NCI-H82 treated with DMSO at 0.1 percent for 48 hours (cell line): ENCODE measurements around the gene GRK2.
"Not testable (repeated sequence)": the region's sequence is repeated elsewhere in the genome, so short reads cannot be mapped to it uniquely, and the experiment has no call there.

Experiments used
- DNase-seq: peaks from one replicate; lab custom pipeline; 2025; ENCODE audit not compliant: unreplicated experiment; lab: John Stamatoyannopoulos, UW

Gene GRK2

GRCh38 chr11:67311051-67311555 lies 44.8 kb downstream of the GRK2 start:
- no peak for DNase-seq

- DNase-seq: no peak
Observed at GRCh38 chr11:67311556-67312082, 45.3 kb downstream of the GRK2 start.

GRCh38 chr11:67312187-67313021 lies 46.1 kb downstream of the GRK2 start:
- no peak for DNase-seq

GRCh38 chr11:67313125-67313890 lies 47.0 kb downstream of the GRK2 start:
- no peak for DNase-seq

GRCh38 chr11:67314218-67314617 lies 47.9 kb downstream of the GRK2 start:
- DNase-seq: no peak

GRCh38 chr11:67315325-67315909 lies 49.1 kb downstream of the GRK2 start:
- DNase-seq: no peak

- DNase-seq: no peak
Observed at GRCh38 chr11:67316882-67317204, 50.6 kb downstream of the GRK2 start.

- peak; percentile 77 for DNase-seq
Observed at GRCh38 chr11:67317205-67317887, 51.1 kb downstream of the GRK2 start.

GRCh38 chr11:67317888-67318555 lies 51.7 kb downstream of the GRK2 start:
- no peak for DNase-seq

GRCh38 chr11:67318876-67319275 lies 52.6 kb downstream of the GRK2 start:
- not testable (repeated sequence) for DNase-seq

- DNase-seq: no peak
Observed at GRCh38 chr11:67320011-67320410, 53.7 kb downstream of the GRK2 start.

GRCh38 chr11:67320691-67321090 lies 54.4 kb downstream of the GRK2 start:
- DNase-seq: no peak

- no peak for DNase-seq
Observed at GRCh38 chr11:67321313-67321871, 55.1 kb downstream of the GRK2 start.

GRCh38 chr11:67322049-67322448 lies 55.8 kb downstream of the GRK2 start:
- no peak for DNase-seq

- no peak for DNase-seq
Observed at GRCh38 chr11:67323526-67323925, 57.3 kb downstream of the GRK2 start.

- DNase-seq: no peak
Observed at GRCh38 chr11:67332081-67332691, 65.9 kb downstream of the GRK2 start.
